PFSK-1 (cell line): ENCODE measurements around the gene MAML2.

Experiments used
- FOXP2 ChIP-seq: optimal IDR thresholded peaks from 2 replicates; pipeline ENCODE3; 2011; ENCODE audit warnings: borderline replicate concordance, control low read depth, inconsistent platforms; ENCODE audit not compliant: insufficient read depth; ENCODE audit errors: extremely low read length, extremely low read depth
- POLR2AphosphoS5 ChIP-seq: IDR thresholded peaks from 2 replicates; pipeline ENCODE4 v1.6.1; 2012; ENCODE audit warnings: low read depth, mild to moderate bottlenecking, control low read depth, low read length, moderate library complexity
- SIN3A ChIP-seq: IDR thresholded peaks from 2 replicates; pipeline ENCODE4 v1.6.1; 2012; ENCODE audit warnings: mild to moderate bottlenecking, low read length, moderate library complexity, borderline replicate concordance; ENCODE audit not compliant: insufficient read depth
- TAF1 ChIP-seq: IDR thresholded peaks from 2 replicates; pipeline ENCODE4 v1.6.1; 2012; ENCODE audit warnings: low read length, control low read depth, borderline replicate concordance; ENCODE audit not compliant: insufficient read depth
- TF ChIP-seq, protein P1 (sequence below), 2 experiments: IDR thresholded peaks; 2 replicates each; pipeline versions ENCODE4 v1.6.1 to v1.8.0; 2011 to 2012; ENCODE audit warnings: low read depth in 2 of 2, low read length in 2 of 2, control low read depth in 1 of 2, inconsistent platforms in 1 of 2, mild to moderate bottlenecking in 1 of 2, moderate library complexity in 1 of 2; ENCODE audit not compliant: insufficient read depth in 1 of 2

DNA sequence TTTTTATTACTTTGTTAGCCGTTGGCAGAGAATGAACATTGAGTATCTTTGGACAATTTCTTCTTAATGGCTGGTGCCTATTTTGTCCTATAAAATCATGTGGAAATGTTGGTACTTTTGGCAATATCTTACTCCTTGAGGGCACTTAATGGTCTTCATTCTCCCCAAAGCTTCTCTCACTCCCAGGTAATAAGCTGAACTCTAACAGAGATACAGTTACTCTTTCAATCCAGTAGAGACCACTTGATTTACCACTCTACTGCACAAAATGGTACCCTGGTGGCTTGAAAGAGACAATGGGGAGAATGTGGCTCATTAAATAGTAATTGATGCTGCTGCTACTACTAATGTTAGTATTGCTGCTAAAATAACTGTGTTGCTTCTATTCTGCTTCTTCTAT lies 53.0 kb downstream of the MAML2 start:
- TF ChIP-seq, protein P1, sequence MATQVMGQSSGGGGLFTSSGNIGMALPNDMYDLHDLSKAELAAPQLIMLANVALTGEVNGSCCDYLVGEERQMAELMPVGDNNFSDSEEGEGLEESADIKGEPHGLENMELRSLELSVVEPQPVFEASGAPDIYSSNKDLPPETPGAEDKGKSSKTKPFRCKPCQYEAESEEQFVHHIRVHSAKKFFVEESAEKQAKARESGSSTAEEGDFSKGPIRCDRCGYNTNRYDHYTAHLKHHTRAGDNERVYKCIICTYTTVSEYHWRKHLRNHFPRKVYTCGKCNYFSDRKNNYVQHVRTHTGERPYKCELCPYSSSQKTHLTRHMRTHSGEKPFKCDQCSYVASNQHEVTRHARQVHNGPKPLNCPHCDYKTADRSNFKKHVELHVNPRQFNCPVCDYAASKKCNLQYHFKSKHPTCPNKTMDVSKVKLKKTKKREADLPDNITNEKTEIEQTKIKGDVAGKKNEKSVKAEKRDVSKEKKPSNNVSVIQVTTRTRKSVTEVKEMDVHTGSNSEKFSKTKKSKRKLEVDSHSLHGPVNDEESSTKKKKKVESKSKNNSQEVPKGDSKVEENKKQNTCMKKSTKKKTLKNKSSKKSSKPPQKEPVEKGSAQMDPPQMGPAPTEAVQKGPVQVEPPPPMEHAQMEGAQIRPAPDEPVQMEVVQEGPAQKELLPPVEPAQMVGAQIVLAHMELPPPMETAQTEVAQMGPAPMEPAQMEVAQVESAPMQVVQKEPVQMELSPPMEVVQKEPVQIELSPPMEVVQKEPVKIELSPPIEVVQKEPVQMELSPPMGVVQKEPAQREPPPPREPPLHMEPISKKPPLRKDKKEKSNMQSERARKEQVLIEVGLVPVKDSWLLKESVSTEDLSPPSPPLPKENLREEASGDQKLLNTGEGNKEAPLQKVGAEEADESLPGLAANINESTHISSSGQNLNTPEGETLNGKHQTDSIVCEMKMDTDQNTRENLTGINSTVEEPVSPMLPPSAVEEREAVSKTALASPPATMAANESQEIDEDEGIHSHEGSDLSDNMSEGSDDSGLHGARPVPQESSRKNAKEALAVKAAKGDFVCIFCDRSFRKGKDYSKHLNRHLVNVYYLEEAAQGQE (IDR thresholded peaks at IDR 0.05; ENCODE audit: insufficient read depth in 1 of 2, low read depth in 2 of 2, low read length in 2 of 2) = no peak
- no peak for TF ChIP-seq POLR2AphosphoS5
- TF ChIP-seq SIN3A = no peak
- no peak for TF ChIP-seq TAF1
- TF ChIP-seq FOXP2 = no peak
